Endothelial cell of hepatic sinusoid (primary cell): ENCODE data around the gene TRIM32.
"Not testable (repeated sequence)": the region's sequence is repeated elsewhere in the genome, so short reads cannot be mapped to it uniquely, and the experiment has no call there.

Experiments used
- in situ Hi-C: cut with HindIII; loops from 2 replicates; pipeline ENCODE4 v1.10.0; 2017; ENCODE audit warnings: low sequenced_read_pairs

The TRIM32 gene

GRCh38 chr9:116673375-116673774, 13.7 kb upstream of the TRIM32 start:
- in situ Hi-C loops: loop anchor here (25.0 kb wide), 1 partner anchor 1086 kb away; no protein-coding TSS in a partner anchor

GRCh38 chr9:116674210-116674980, 12.7 kb upstream of the TRIM32 start:
- in situ Hi-C loops: loop anchor here (25.0 kb wide), 1 partner anchor 1087 kb away; no protein-coding TSS in a partner anchor

GRCh38 chr9:116683535-116683934, 3.6 kb upstream of the TRIM32 start:
- in situ Hi-C loops: no loop called here

- in situ Hi-C loops: no loop called here
Measured at GRCh38 chr9:116685166-116685565, 1.9 kb upstream of the TRIM32 start.

- in situ Hi-C loops: no loop called here
Measured at GRCh38 chr9:116686135-116686534, 970 bp upstream of the TRIM32 start.

GRCh38 chr9:116686693-116687073, 422 bp upstream of the TRIM32 start:
- in situ Hi-C loops: no loop called here

GRCh38 chr9:116687754-116688135, 640 bp downstream of the TRIM32 start:
- in situ Hi-C loops: no loop called here

- in situ Hi-C loops: no loop called here
Measured at GRCh38 chr9:116688806-116689485, 1.8 kb downstream of the TRIM32 start.

- in situ Hi-C loops: no loop called here
Measured at GRCh38 chr9:116689486-116690032, 2.5 kb downstream of the TRIM32 start.

GRCh38 chr9:116690805-116691204, 3.7 kb downstream of the TRIM32 start:
- in situ Hi-C loops: not testable (repeated sequence)

GRCh38 chr9:116691607-116692006, 4.5 kb downstream of the TRIM32 start:
- in situ Hi-C loops: no loop called here

- in situ Hi-C loops: no loop called here
Measured at GRCh38 chr9:116692616-116693015, 5.5 kb downstream of the TRIM32 start.

GRCh38 chr9:116693233-116693731, 6.2 kb downstream of the TRIM32 start:
- in situ Hi-C loops: no loop called here

GRCh38 chr9:116694785-116695291, 7.7 kb downstream of the TRIM32 start:
- in situ Hi-C loops: no loop called here

- in situ Hi-C loops: no loop called here
Measured at GRCh38 chr9:116695438-116695837, 8.3 kb downstream of the TRIM32 start.

GRCh38 chr9:116697362-116697761, 10.3 kb downstream of the TRIM32 start:
- in situ Hi-C loops: no loop called here

GRCh38 chr9:116697887-116698286, 10.8 kb downstream of the TRIM32 start:
- in situ Hi-C loops: no loop called here

- in situ Hi-C loops: no loop called here
Measured at GRCh38 chr9:116700279-116700678, 13.2 kb downstream of the TRIM32 start.

- in situ Hi-C loops: no loop called here
Measured at GRCh38 chr9:116700882-116701865, 14.1 kb downstream of the TRIM32 start.

GRCh38 chr9:116701940-116702642, 15.0 kb downstream of the TRIM32 start:
- in situ Hi-C loops: no loop called here
